Coronary artery (tissue), 2 donors: ENCODE results near the gene GET3.

ENCODE experiments used
- DNase-seq: peaks from one replicate; pipeline ENCODE4 v3.0.0-alpha.2; 2017; ENCODE audit warnings: low spot score
- H3K27ac ChIP-seq, 2 donors: fragments of 200-600 bp; sonication (generic); one replicate each; pipeline ENCODE4 v1.5.1; 2016 to 2019
- H3K4me3 ChIP-seq: fragments of 200-600 bp; sonication (generic); 2 replicates; pipeline ENCODE4 v1.5.1; 2016; ENCODE audit warnings: mild to moderate bottlenecking, moderate library complexity
- CTCF ChIP-seq: fragments of 200-600 bp; sonication (generic); IDR thresholded peaks from one replicate; pipeline ENCODE4 v1.5.1; 2019; ENCODE audit warnings: antibody characterized with exemption

Gene GET3

GRCh38 chr19:12774588-12775555, 37.6 kb downstream of the GET3 start, which contains the start of gene HOOK2:
Gene HOOK2 (minus strand): TSS chr19:12775552. CDS start chr19:12775449, 103 bp downstream.
- peak within 1 kb of the TSS; percentile 70 to 83 for H3K27ac ChIP-seq
- DNase-seq: peak; percentile 83

GRCh38 chr19:12777217-12778016, 40.1 kb downstream of the GET3 start:
- peak overlapping the region; percentile 91 for H3K4me3 ChIP-seq
- H3K27ac ChIP-seq: peak overlapping the region; percentile 88 to 100
- peak; percentile 92 for DNase-seq
- TF ChIP-seq CTCF: peak; percentile 94

More at GRCh38 chr19:12774588-12775555, 37.6 kb downstream of the GET3 start, which contains the start of gene HOOK2:
- peak within 1 kb of the TSS; percentile 82 for H3K4me3 ChIP-seq
- TF ChIP-seq CTCF: no peak

GRCh38 chr19:12778017-12778904, 41.0 kb downstream of the GET3 start:
- no peak for TF ChIP-seq CTCF

GRCh38 chr19:12778905-12779161, 41.5 kb downstream of the GET3 start:
- Histone ChIP-seq H3K4me3 (peak overlapping the region; percentile 91), H3K27ac (peak overlapping the region; percentile 88 to 100)
- no peak for TF ChIP-seq CTCF
- DNase-seq: no peak

More at GRCh38 chr19:12778017-12778904, 41.0 kb downstream of the GET3 start:
- H3K27ac ChIP-seq: peak overlapping the region; percentile 88 to 100
- peak overlapping the region; percentile 91 for H3K4me3 ChIP-seq
- peak; percentile 87 for DNase-seq

GRCh38 chr19:12779162-12779993, 42.1 kb downstream of the GET3 start:
- Histone ChIP-seq H3K4me3 (peak overlapping the region; percentile 91), H3K27ac (peak overlapping the region; percentile 88 to 100)
- peak; percentile 90 for DNase-seq
- no peak for TF ChIP-seq CTCF

GRCh38 chr19:12782174-12782423, 44.8 kb downstream of the GET3 start:
- TF ChIP-seq CTCF: no peak
- peak overlapping the region; percentile 97 to 99 for H3K27ac ChIP-seq
- H3K4me3 ChIP-seq: peak overlapping the region; percentile 75

More at GRCh38 chr19:12782174-12782423, 44.8 kb downstream of the GET3 start:
- no peak for DNase-seq
